HG02571 (cell line): ENCODE data around the gene PCCA.
"Not testable (repeated sequence)": the region's sequence is repeated elsewhere in the genome, so short reads cannot be mapped to it uniquely, and the experiment has no call there.

Experiments
- ATAC-seq: cut with Tn5 transposase; IDR thresholded peaks from one replicate; pipeline ENCODE4 v1.9.1; 2021; ENCODE audit warnings: mild to moderate bottlenecking, moderate library complexity; ENCODE audit not compliant: unreplicated experiment

Gene PCCA

GRCh38 chr13:100095498-100095897 lies 6.6 kb downstream of the PCCA start:
- no peak for ATAC-seq

GRCh38 chr13:100096526-100096925 lies 7.6 kb downstream of the PCCA start:
- no peak for ATAC-seq

GRCh38 chr13:100097821-100098220 lies 8.9 kb downstream of the PCCA start:
- ATAC-seq = no peak

GRCh38 chr13:100098445-100099116 lies 9.7 kb downstream of the PCCA start:
- ATAC-seq = no peak

- not testable (repeated sequence) for ATAC-seq
Measured at GRCh38 chr13:100099117-100099445, 10.2 kb downstream of the PCCA start.

- no peak for ATAC-seq
Measured at GRCh38 chr13:100100115-100100879, 11.4 kb downstream of the PCCA start.

- ATAC-seq = no peak
Measured at GRCh38 chr13:100102042-100102441, 13.1 kb downstream of the PCCA start.

GRCh38 chr13:100106005-100106404 lies 17.1 kb downstream of the PCCA start:
- ATAC-seq = no peak

GRCh38 chr13:100106705-100107104 lies 17.8 kb downstream of the PCCA start:
- no peak for ATAC-seq

- peak; percentile 66 for ATAC-seq
Measured at GRCh38 chr13:100108913-100109507, 20.1 kb downstream of the PCCA start.

- no peak for ATAC-seq
Measured at GRCh38 chr13:100110269-100110668, 21.4 kb downstream of the PCCA start.

GRCh38 chr13:100112186-100112838 lies 23.4 kb downstream of the PCCA start:
- ATAC-seq = no peak

GRCh38 chr13:100115693-100116254 lies 26.9 kb downstream of the PCCA start:
- no peak for ATAC-seq

GRCh38 chr13:100124265-100124664 lies 35.4 kb downstream of the PCCA start:
- ATAC-seq = no peak

GRCh38 chr13:100125946-100126345 lies 37.1 kb downstream of the PCCA start:
- no peak for ATAC-seq

- ATAC-seq = no peak
Measured at GRCh38 chr13:100128373-100128772, 39.5 kb downstream of the PCCA start.

- no peak for ATAC-seq
Measured at GRCh38 chr13:100128838-100129237, 39.9 kb downstream of the PCCA start.

- ATAC-seq = peak; percentile 85
Measured at GRCh38 chr13:100129605-100130004, 40.7 kb downstream of the PCCA start.

GRCh38 chr13:100130092-100130491 lies 41.2 kb downstream of the PCCA start:
- ATAC-seq = no peak

GRCh38 chr13:100130930-100131511 lies 42.1 kb downstream of the PCCA start:
- no peak for ATAC-seq
